Stimulated activated CD8-positive, alpha-beta memory T cell treated with anti-CD3 and anti-CD28 coated beads, Interleukin-12 subunit alpha, Interleukin-12 subunit beta, amount 100 ng/mL, for 4 hours (primary cell): ENCODE results near the gene DEFB127.
"Not testable (repeated sequence)": the region's sequence is repeated elsewhere in the genome, so short reads cannot be mapped to it uniquely, and the experiment has no call there.

Source experiments
- DNase-seq: peaks from one replicate; pipeline ENCODE4 v3.0.0-alpha.2; 2020; ENCODE audit warnings: low read depth

DEFB127 gene

GRCh38 chr20:157154-157553 lies at the start of gene DEFB127:
DEFB127 (plus strand) TSS chr20:157454; CDS start chr20:157545, 91 bp downstream.
- no peak for DNase-seq

GRCh38 chr20:112396-112795 lies 44.9 kb upstream of the DEFB127 start:
- no peak for DNase-seq

GRCh38 chr20:117518-117917 lies 39.7 kb upstream of the DEFB127 start:
- no peak for DNase-seq

GRCh38 chr20:129786-130323 lies 27.4 kb upstream of the DEFB127 start:
- not testable (repeated sequence) for DNase-seq

- DNase-seq = no peak
Observed at GRCh38 chr20:137668-138490, 19.4 kb upstream of the DEFB127 start.

- no peak for DNase-seq
Observed at GRCh38 chr20:142290-142689, 15.0 kb upstream of the DEFB127 start, which contains the start of gene DEFB126. DEFB126 (plus strand) TSS chr20:142590; CDS start chr20:142629, 39 bp downstream.

GRCh38 chr20:145877-146276 lies 11.4 kb upstream of the DEFB127 start:
- DNase-seq = no peak

GRCh38 chr20:152131-152530 lies 5.1 kb upstream of the DEFB127 start:
- DNase-seq = no peak

- DNase-seq = no peak
Observed at GRCh38 chr20:164618-165017, 7.4 kb downstream of the DEFB127 start.

- no peak for DNase-seq
Observed at GRCh38 chr20:168876-169275, 11.6 kb downstream of the DEFB127 start.

- DNase-seq = no peak
Observed at GRCh38 chr20:184288-184687, 27.0 kb downstream of the DEFB127 start.

GRCh38 chr20:187733-188132 lies 30.5 kb downstream of the DEFB127 start:
- DNase-seq = no peak

GRCh38 chr20:189611-190010 lies 32.4 kb downstream of the DEFB127 start, which contains the start of gene DEFB128:
DEFB128 (minus strand) TSS chr20:189711; CDS start chr20:189623, 88 bp downstream.
- DNase-seq = no peak

GRCh38 chr20:198225-198624 lies 41.0 kb downstream of the DEFB127 start:
- no peak for DNase-seq

GRCh38 chr20:199996-200395 lies 42.7 kb downstream of the DEFB127 start:
- no peak for DNase-seq

GRCh38 chr20:203630-204029 lies 46.4 kb downstream of the DEFB127 start:
- DNase-seq = not testable (repeated sequence)
